ENCODE measurements around the gene NCF2.

DNA sequence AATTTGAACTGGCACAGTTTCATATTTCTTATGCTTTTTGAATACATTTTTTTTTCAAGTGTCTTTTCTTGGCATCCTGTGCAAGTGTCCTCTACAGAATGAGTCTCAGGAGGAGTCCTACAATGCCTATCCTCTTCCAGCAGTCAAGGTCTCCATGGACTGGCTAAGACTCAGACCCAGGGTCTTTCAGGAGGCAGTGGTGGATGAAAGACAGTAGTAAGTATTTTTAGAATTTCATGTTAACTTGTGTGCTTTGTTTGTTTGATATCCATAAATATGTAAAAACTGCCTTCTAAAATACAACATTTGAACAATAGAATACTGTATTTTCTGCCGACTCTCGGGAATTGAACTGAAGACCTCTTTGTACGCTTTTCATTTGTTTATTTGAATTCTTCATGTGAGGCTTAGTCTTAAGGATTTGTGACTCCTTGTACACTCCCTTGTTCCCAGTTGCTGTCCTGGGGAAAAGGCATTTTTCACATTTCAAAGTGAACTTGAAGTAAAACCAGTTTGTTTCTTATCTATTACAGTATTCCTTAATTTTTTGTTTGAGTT is 56.6 kb downstream of the NCF2 start:
- TF ChIP-seq, protein P1, sequence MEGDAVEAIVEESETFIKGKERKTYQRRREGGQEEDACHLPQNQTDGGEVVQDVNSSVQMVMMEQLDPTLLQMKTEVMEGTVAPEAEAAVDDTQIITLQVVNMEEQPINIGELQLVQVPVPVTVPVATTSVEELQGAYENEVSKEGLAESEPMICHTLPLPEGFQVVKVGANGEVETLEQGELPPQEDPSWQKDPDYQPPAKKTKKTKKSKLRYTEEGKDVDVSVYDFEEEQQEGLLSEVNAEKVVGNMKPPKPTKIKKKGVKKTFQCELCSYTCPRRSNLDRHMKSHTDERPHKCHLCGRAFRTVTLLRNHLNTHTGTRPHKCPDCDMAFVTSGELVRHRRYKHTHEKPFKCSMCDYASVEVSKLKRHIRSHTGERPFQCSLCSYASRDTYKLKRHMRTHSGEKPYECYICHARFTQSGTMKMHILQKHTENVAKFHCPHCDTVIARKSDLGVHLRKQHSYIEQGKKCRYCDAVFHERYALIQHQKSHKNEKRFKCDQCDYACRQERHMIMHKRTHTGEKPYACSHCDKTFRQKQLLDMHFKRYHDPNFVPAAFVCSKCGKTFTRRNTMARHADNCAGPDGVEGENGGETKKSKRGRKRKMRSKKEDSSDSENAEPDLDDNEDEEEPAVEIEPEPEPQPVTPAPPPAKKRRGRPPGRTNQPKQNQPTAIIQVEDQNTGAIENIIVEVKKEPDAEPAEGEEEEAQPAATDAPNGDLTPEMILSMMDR (IDR thresholded peaks at IDR 0.05): no peak
- TF ChIP-seq EP300 (IDR thresholded peaks at IDR 0.05) (no peak), POLR2A (IDR thresholded peaks at IDR 0.05; ENCODE audit: low read depth) (no peak)

Measured in esophagus muscularis mucosa (tissue), 4 donors.